Spleen (tissue), 7 donors: ENCODE results near the gene MNX1.

Source experiments
- CTCF ChIP-seq, 11 experiments: fragments of 200-600 bp in 7 of 11; fragments of 450-650 bp in 4 of 11; sonication (generic) in 4 of 11; IDR thresholded peaks in 8 of 11; conservative IDR thresholded peaks in 3 of 11; 1 replicate in 7 of 11; 2 replicates in 4 of 11; pipeline versions ENCODE4 v1.4.0 to v1.8.0; 2016 to 2021; ENCODE audit warnings: antibody characterized with exemption in 11 of 11, inconsistent platforms in 4 of 11, mild to moderate bottlenecking in 1 of 11
- POLR2A ChIP-seq, 3 donors: fragments of 450-650 bp; IDR thresholded peaks; one replicate each; pipeline ENCODE4 v1.5.1; 2017; ENCODE audit warnings: antibody characterized with exemption in 3 of 3, mild to moderate bottlenecking in 1 of 3
- donor health status: DM: no; HTN: no; CAD: no; lungs with moderate emphysema.
- donor health status: DM: no; HTN: no; CAD: no.
- donor health status: DM: no; HTN: no; CAD: no.

GRCh38 chr7:157028199-157028903 lies 17.9 kb upstream of the MNX1 start:
- TF ChIP-seq POLR2A (IDR thresholded peaks at IDR 0.05) (no peak), CTCF (IDR thresholded peaks at IDR 0.05 in 8 of 11, conservative IDR thresholded peaks at IDR 0.05 in 3 of 11) (no peak)
